Measurements from ENCODE around the gene CCNJ.

GRCh38 chr10:96043893-96044715 is 721 bp downstream of the CCNJ start:
- TF ChIP-seq, protein P1, sequence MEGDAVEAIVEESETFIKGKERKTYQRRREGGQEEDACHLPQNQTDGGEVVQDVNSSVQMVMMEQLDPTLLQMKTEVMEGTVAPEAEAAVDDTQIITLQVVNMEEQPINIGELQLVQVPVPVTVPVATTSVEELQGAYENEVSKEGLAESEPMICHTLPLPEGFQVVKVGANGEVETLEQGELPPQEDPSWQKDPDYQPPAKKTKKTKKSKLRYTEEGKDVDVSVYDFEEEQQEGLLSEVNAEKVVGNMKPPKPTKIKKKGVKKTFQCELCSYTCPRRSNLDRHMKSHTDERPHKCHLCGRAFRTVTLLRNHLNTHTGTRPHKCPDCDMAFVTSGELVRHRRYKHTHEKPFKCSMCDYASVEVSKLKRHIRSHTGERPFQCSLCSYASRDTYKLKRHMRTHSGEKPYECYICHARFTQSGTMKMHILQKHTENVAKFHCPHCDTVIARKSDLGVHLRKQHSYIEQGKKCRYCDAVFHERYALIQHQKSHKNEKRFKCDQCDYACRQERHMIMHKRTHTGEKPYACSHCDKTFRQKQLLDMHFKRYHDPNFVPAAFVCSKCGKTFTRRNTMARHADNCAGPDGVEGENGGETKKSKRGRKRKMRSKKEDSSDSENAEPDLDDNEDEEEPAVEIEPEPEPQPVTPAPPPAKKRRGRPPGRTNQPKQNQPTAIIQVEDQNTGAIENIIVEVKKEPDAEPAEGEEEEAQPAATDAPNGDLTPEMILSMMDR (IDR thresholded peaks at IDR 0.05; ENCODE audit: low read depth, low read length) = no peak
- TF ChIP-seq POLR2A (IDR thresholded peaks at IDR 0.05; ENCODE audit: extremely low read depth, insufficient read length) (peak; percentile 16), MYC (IDR thresholded peaks at IDR 0.05; ENCODE audit: low read depth, low read length) (0 out of 2 replicates have a peak, but pooled peaks have one; percentile 37), MAX (IDR thresholded peaks at IDR 0.05; ENCODE audit: low read depth, low read length) (no peak)
